Kidney (tissue), 14 donors: Measurements from ENCODE around the gene MINDY4B. TPM values are rescaled to one million over a fixed set of nuclear protein-coding genes. Genes with fewer than 3 reads are reported as not detected.

Experiments
- DNase-seq, 5 donors: peaks; one replicate each; pipeline ENCODE4 v3.0.0-alpha.2; 2013 to 2020
- FAIRE-seq: peaks from 2 replicates; lab custom pipeline; 2012; peaks lifted over from hg19 to GRCh38; lab: Jason Lieb, UNC
- H3K27ac ChIP-seq, 2 donors: one replicate each; pipeline ENCODE4 v1.7.0; 2013; ENCODE audit warnings: low read depth in 2 of 2, low read length in 2 of 2, inconsistent platforms in 1 of 2
- H3K27me3 ChIP-seq: one replicate; pipeline ENCODE4 v1.7.1; 2013; ENCODE audit warnings: low read length, inconsistent platforms; ENCODE audit not compliant: control insufficient read depth, insufficient read depth
- H3K36me3 ChIP-seq, 3 donors: one replicate each; pipeline versions ENCODE4 v1.7.0 to v1.7.1; 2013; ENCODE audit warnings: low read length in 3 of 3, control low read depth in 1 of 3, inconsistent platforms in 1 of 3; ENCODE audit not compliant: insufficient read depth in 3 of 3, control insufficient read depth in 2 of 3
- H3K4me1 ChIP-seq, 3 donors: one replicate each; pipeline versions ENCODE4 v1.7.0 to v1.7.1; 2013; ENCODE audit warnings: low read length in 3 of 3, inconsistent platforms in 1 of 3, low read depth in 1 of 3; ENCODE audit not compliant: control insufficient read depth in 2 of 3, insufficient read depth in 2 of 3
- H3K4me3 ChIP-seq, 3 donors: one replicate each; pipeline versions ENCODE4 v1.7.0 to v1.8.1; 2013; ENCODE audit warnings: low read length in 3 of 3, control low read depth in 1 of 3, inconsistent platforms in 1 of 3
- H3K9ac ChIP-seq, 3 donors: one replicate each; pipeline versions ENCODE4 v1.7.0 to v1.7.1; 2013; ENCODE audit warnings: low read length in 3 of 3, control low read depth in 1 of 3, inconsistent platforms in 1 of 3
- H3K9me3 ChIP-seq, 3 donors: one replicate each; pipeline versions ENCODE4 v1.7.0 to v1.7.1; 2013; ENCODE audit warnings: low read length in 3 of 3, control low read depth in 1 of 3, inconsistent platforms in 1 of 3; ENCODE audit not compliant: control insufficient read depth in 2 of 3, insufficient read depth in 1 of 3
- intact Hi-C: fragments of 100-400 bp; cut with DNase I; formaldehyde crosslinking; loops from one replicate; pipeline ENCODE4 v1.11.1; 2022
- polyA plus RNA-seq: library from polyadenylated mRNA; stranded (reverse); fragments of 350-450 nt; fragmentation: Illumina TruSeq; extraction: RNeasy Lipid Tissue Mini Kit (QIAGEN cat#74804); gene quantifications from one replicate; pipeline ENCODE4 v1.2.3, GENCODE V29; 2014; ENCODE audit warnings: low read depth, low replicate concordance; ENCODE audit not compliant: insufficient read depth
- total RNA-seq: library from RNA; stranded (reverse); fragmentation: NEBNext Ultra II Directional; extraction: Animal tissue kit (Norgen Biotek cat#: 25700); gene quantifications from one replicate; pipeline ENCODE4 v1.2.1, GENCODE V29; 2021
- TF ChIP-seq, protein P1 (sequence below): IDR thresholded peaks from 3 replicates; pipeline ENCODE4 v1.5.1; 2012; ENCODE audit warnings: mild to moderate bottlenecking, moderate library complexity, borderline replicate concordance; ENCODE audit not compliant: insufficient read depth; ENCODE audit errors: extremely low read depth
- donor health status: control.
- donor health status: control.
- donor health status: control.
- donor health status: control.
- donor health status: control.
- donor health status: DM: yes; HTN: yes; CAD: no.
- donor health status: Normal renal cell carcinoma (clear cell type).

Gene MINDY4B
- total and polyA plus RNA-seq, 2 donors from 2014 or later: not detected

DNA sequence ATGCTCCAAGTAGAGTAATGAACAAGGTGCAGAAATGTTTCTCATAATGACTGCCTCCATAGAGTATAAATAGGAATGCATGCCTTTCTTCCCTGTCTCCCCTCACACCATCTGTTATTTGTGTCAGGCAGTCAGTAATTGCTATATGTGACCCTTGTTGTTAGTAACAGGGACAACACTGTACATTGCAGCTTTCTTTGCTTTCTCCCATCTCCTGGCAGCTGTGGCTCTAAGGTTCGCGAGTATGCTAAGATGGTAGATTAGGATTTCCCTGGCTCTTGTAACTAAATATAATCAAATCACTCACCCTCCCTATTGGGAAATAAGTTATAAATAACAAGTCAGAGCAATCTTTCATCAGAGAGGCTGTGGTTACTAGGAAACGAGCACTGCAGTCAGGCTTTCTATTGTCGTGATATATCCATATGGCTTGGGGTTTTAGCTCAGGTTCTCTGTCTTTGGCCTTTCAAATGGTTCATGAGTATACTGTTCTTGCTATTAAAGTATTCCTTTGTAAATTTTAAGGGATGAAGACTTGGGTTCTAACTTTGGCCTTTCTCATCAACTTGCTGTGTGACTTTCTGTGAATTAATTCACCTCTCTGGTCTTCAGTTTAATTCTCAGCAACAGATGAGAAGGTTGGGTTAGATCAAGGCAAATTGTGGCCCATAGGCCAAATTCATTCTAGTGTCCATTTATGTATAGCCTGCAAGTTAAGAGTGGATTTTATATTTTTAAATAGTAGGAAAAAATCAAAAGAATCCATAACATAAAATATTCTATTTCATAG lies 8.1 kb upstream of the MINDY4B start:
- H3K9ac ChIP-seq: no peak overlapping the region
- peak in 2 of 5 donors; percentile 33 to 75 for DNase-seq
- FAIRE-seq: no peak

DNA sequence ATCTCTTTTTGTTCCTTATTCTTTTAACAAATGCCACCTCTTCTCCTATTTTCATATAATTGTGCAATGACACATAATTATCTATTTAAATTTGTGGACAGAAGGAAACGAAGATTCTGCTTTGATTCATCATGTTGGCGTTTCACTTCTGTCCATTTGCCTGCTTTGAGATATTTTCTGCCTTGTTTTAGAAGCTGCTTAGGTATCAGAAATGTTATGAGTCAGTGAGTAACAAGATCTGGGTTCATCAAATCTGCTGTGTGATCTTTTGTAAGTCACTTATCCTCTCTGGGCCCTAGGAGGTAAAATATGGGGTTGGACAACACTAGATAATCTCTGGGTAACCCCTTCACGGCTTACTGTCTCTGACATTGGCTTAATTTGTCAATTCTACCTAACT lies 7.3 kb upstream of the MINDY4B start:
- H3K27me3 ChIP-seq: no peaks in the 10 kb centered on the region
- intact Hi-C loops: no loop called here
- no peak overlapping the region for H3K27ac ChIP-seq
- no peak overlapping the region for H3K9ac ChIP-seq
- FAIRE-seq: no peak
- H3K4me3 ChIP-seq: no peak overlapping the region
- no peaks in the 10 kb centered on the region for H3K4me1 ChIP-seq
- no peak for DNase-seq
- TF ChIP-seq, protein P1, sequence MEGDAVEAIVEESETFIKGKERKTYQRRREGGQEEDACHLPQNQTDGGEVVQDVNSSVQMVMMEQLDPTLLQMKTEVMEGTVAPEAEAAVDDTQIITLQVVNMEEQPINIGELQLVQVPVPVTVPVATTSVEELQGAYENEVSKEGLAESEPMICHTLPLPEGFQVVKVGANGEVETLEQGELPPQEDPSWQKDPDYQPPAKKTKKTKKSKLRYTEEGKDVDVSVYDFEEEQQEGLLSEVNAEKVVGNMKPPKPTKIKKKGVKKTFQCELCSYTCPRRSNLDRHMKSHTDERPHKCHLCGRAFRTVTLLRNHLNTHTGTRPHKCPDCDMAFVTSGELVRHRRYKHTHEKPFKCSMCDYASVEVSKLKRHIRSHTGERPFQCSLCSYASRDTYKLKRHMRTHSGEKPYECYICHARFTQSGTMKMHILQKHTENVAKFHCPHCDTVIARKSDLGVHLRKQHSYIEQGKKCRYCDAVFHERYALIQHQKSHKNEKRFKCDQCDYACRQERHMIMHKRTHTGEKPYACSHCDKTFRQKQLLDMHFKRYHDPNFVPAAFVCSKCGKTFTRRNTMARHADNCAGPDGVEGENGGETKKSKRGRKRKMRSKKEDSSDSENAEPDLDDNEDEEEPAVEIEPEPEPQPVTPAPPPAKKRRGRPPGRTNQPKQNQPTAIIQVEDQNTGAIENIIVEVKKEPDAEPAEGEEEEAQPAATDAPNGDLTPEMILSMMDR: no peak
- no peaks in the 10 kb centered on the region for H3K36me3 ChIP-seq
- no peaks in the 10 kb centered on the region for H3K9me3 ChIP-seq

More for the DNA sequence above, 8.1 kb upstream of the MINDY4B start:
- Histone ChIP-seq H3K27ac (no peak overlapping the region), H3K36me3 (no peaks in the 10 kb centered on the region), H3K27me3 (no peaks in the 10 kb centered on the region), H3K4me3 (no peak overlapping the region), H3K9me3 (no peaks in the 10 kb centered on the region), H3K4me1 (no peaks in the 10 kb centered on the region)
- TF ChIP-seq, protein P1: no peak
- intact Hi-C loops: no loop called here

DNA sequence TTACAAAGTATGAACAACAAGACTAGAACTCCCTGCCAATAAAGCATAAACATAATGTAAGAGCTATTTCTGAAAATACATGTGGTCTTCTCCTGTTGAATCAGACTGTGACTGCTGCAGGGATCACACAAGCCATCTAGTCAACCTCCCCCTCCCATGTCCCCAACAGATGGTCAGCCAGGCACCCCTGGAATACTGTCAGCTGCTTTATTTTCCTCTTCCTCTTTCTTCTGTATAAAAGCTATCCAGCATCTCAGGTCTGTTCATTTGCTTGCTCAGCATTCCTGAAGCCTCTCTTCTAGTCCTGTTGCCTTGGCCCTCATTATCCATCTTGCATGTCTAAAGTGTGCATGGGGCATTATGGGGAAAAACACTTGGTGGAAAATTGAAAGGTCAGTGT lies 6.5 kb upstream of the MINDY4B start:
- DNase-seq (no peak), FAIRE-seq (no peak)
- H3K4me3 ChIP-seq: no peak overlapping the region
- H3K9me3 ChIP-seq: no peaks in the 10 kb centered on the region
- H3K27me3 ChIP-seq: no peaks in the 10 kb centered on the region
- intact Hi-C loops: no loop called here
- no peak overlapping the region for H3K9ac ChIP-seq
- no peaks in the 10 kb centered on the region for H3K4me1 ChIP-seq
- H3K27ac ChIP-seq: no peak overlapping the region
- TF ChIP-seq, protein P1: no peak
- H3K36me3 ChIP-seq: no peaks in the 10 kb centered on the region
